HepG2 (cell line): ENCODE measurements around the gene DLX4. TPM values are rescaled to one million over a fixed set of nuclear protein-coding genes. Genes with fewer than 3 reads are reported as not detected.

Experiments
- AFF4 ChIP-seq: sonication (generic); formaldehyde crosslinking; IDR thresholded peaks from 2 replicates; pipeline ENCODE4 v1.4.0; 2020; ENCODE audit warnings: missing genetic modification reagents
- HBP1 ChIP-seq: IDR thresholded peaks from 2 replicates; pipeline ENCODE4 v1.6.1; 2016; ENCODE audit warnings: low read depth, control low read depth
- LCORL ChIP-seq, 2 experiments: fragments of 450-650 bp in 1 of 2; sonication (generic) in 1 of 2; formaldehyde crosslinking in 1 of 2; IDR thresholded peaks; 2 replicates each; pipeline versions ENCODE4 v1.5.0 to v1.6.1; 2017 to 2020; ENCODE audit warnings: antibody characterized with exemption in 1 of 2, missing genetic modification reagents in 1 of 2
- MEIS2 ChIP-seq: sonication (generic); formaldehyde crosslinking; IDR thresholded peaks from 2 replicates; pipeline ENCODE4 v1.9.0; 2021; ENCODE audit warnings: mild to moderate bottlenecking, missing genetic modification reagents
- SNAPC5 ChIP-seq: sonication (generic); formaldehyde crosslinking; IDR thresholded peaks from 2 replicates; pipeline ENCODE4 v1.8.1; 2023; ENCODE audit warnings: mild to moderate bottlenecking, missing genetic modification reagents, borderline replicate concordance
- ZNF337 ChIP-seq: sonication (generic); formaldehyde crosslinking; IDR thresholded peaks from 2 replicates; pipeline ENCODE4 v1.5.1; 2020; ENCODE audit warnings: missing genetic modification reagents, low read depth, mild to moderate bottlenecking, borderline replicate concordance
- polyA plus RNA-seq, 8 experiments: library from polyadenylated mRNA; depleted of rRNA in 3 of 8; stranded (reverse) in 7 of 8; unstranded in 1 of 8; fragments of >200 nt; fragmentation: Illumina TruSeq in 4 of 8; extraction: Trizol in 4 of 8; gene quantifications; 2 replicates each; pipeline versions ENCODE4 v1.2.1 to v1.2.3, GENCODE V29; 2011 to 2016; ENCODE audit warnings: low read depth in 4 of 8, missing spikeins in 1 of 8, mixed read lengths in 1 of 8; ENCODE audit not compliant: insufficient read depth in 1 of 8
- total RNA-seq, 5 experiments: library from RNA; depleted of rRNA; stranded (reverse); fragments of >200 nt; fragmentation: Illumina TruSeq; extraction: Trizol; gene quantifications; 2 replicates each; pipeline ENCODE4 v1.2.3, GENCODE V29; 2016; ENCODE audit warnings: low read depth in 1 of 5
- TF ChIP-seq, protein P1 (sequence below): sonication (generic); formaldehyde crosslinking; IDR thresholded peaks from 2 replicates; pipeline ENCODE4 v1.5.1; 2020; ENCODE audit warnings: missing genetic modification reagents, mild to moderate bottlenecking, borderline replicate concordance
- TF ChIP-seq, protein P2 (sequence below): sonication (generic); formaldehyde crosslinking; IDR thresholded peaks from 2 replicates; pipeline ENCODE4 v1.5.0; 2020; ENCODE audit warnings: mild to moderate bottlenecking, missing genetic modification reagents, borderline replicate concordance
- TF ChIP-seq, protein P3 (sequence below): sonication (generic); formaldehyde crosslinking; IDR thresholded peaks from one replicate; pipeline ENCODE4 v1.5.1; 2020; ENCODE audit warnings: mild to moderate bottlenecking, missing genetic modification reagents; ENCODE audit errors: not compliant biosample characterization

The DLX4 gene
- total and polyA plus RNA-seq, 2 of the 13 experiments (the other 11 are each of a cell fraction or from before 2014, with no cell fraction given) = 0.55 to 2.3 TPM

DNA sequence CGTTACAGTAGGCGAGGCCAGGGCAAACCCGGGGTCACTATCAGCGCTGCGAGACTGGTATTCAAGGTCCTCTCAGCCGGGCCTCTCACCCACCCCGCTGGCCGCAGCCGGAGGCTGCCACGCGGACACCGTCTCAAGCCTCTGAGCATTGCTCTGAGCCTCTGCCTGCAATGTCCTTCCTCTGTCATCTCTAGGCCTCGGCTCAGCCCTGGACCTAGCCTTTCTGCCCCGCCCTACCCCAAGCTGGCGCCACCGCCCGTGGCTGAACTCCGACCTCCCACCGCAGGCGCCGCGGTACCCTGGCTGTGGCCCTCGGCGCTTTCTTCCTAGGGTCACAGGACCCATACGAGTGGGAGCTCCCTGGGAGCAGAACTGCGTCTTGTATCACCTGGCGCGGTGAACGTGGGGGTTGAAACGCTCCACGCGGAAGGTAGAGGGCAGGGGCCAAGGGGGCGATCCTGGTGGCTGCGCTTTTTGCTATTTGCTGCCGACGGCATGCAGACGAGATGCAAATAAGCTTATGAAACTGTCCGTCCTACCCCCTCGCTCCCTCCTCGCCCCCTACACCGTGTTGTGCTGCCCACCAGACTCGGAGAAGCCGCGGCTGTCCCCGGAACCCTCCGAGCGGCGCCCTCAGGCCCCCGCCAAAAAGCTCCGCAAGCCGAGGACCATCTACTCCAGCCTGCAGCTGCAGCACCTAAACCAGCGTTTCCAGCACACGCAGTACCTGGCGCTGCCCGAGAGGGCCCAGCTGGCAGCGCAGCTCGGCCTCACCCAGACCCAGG, 3.7 kb downstream of the DLX4 start (continued):
- no peak for TF ChIP-seq HBP1 (CRISPR knock-in tag)
- TF ChIP-seq LCORL (IDR thresholded peaks at IDR 0.05) = no peak
- 0 out of 2 replicates have a peak, but pooled peaks have one; percentile 24 for TF ChIP-seq LCORL (CRISPR knock-in tag; IDR thresholded peaks at IDR 0.05)
- no peak for TF ChIP-seq SNAPC5
- TF ChIP-seq MEIS2 = 0 out of 2 replicates have a peak, but pooled peaks have one; percentile 19
- TF ChIP-seq, protein P1, sequence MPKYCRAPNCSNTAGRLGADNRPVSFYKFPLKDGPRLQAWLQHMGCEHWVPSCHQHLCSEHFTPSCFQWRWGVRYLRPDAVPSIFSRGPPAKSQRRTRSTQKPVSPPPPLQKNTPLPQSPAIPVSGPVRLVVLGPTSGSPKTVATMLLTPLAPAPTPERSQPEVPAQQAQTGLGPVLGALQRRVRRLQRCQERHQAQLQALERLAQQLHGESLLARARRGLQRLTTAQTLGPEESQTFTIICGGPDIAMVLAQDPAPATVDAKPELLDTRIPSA = no peak
- no peak for TF ChIP-seq ZNF337 (CRISPR knock-in tag)
- TF ChIP-seq, protein P2, sequence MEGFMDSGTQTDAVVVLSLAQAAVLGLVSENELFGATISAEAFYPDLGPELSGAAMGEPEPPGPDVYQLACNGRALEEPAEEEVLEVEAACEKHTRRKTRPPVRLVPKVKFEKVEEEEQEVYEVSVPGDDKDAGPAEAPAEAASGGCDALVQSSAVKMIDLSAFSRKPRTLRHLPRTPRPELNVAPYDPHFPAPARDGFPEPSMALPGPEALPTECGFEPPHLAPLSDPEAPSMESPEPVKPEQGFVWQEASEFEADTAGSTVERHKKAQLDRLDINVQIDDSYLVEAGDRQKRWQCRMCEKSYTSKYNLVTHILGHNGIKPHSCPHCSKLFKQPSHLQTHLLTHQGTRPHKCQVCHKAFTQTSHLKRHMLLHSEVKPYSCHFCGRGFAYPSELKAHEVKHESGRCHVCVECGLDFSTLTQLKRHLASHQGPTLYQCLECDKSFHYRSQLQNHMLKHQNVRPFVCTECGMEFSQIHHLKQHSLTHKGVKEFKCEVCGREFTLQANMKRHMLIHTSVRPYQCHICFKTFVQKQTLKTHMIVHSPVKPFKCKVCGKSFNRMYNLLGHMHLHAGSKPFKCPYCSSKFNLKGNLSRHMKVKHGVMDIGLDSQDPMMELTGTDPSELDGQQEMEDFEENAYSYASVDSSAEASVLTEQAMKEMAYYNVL = no peak
- TF ChIP-seq, protein P3, sequence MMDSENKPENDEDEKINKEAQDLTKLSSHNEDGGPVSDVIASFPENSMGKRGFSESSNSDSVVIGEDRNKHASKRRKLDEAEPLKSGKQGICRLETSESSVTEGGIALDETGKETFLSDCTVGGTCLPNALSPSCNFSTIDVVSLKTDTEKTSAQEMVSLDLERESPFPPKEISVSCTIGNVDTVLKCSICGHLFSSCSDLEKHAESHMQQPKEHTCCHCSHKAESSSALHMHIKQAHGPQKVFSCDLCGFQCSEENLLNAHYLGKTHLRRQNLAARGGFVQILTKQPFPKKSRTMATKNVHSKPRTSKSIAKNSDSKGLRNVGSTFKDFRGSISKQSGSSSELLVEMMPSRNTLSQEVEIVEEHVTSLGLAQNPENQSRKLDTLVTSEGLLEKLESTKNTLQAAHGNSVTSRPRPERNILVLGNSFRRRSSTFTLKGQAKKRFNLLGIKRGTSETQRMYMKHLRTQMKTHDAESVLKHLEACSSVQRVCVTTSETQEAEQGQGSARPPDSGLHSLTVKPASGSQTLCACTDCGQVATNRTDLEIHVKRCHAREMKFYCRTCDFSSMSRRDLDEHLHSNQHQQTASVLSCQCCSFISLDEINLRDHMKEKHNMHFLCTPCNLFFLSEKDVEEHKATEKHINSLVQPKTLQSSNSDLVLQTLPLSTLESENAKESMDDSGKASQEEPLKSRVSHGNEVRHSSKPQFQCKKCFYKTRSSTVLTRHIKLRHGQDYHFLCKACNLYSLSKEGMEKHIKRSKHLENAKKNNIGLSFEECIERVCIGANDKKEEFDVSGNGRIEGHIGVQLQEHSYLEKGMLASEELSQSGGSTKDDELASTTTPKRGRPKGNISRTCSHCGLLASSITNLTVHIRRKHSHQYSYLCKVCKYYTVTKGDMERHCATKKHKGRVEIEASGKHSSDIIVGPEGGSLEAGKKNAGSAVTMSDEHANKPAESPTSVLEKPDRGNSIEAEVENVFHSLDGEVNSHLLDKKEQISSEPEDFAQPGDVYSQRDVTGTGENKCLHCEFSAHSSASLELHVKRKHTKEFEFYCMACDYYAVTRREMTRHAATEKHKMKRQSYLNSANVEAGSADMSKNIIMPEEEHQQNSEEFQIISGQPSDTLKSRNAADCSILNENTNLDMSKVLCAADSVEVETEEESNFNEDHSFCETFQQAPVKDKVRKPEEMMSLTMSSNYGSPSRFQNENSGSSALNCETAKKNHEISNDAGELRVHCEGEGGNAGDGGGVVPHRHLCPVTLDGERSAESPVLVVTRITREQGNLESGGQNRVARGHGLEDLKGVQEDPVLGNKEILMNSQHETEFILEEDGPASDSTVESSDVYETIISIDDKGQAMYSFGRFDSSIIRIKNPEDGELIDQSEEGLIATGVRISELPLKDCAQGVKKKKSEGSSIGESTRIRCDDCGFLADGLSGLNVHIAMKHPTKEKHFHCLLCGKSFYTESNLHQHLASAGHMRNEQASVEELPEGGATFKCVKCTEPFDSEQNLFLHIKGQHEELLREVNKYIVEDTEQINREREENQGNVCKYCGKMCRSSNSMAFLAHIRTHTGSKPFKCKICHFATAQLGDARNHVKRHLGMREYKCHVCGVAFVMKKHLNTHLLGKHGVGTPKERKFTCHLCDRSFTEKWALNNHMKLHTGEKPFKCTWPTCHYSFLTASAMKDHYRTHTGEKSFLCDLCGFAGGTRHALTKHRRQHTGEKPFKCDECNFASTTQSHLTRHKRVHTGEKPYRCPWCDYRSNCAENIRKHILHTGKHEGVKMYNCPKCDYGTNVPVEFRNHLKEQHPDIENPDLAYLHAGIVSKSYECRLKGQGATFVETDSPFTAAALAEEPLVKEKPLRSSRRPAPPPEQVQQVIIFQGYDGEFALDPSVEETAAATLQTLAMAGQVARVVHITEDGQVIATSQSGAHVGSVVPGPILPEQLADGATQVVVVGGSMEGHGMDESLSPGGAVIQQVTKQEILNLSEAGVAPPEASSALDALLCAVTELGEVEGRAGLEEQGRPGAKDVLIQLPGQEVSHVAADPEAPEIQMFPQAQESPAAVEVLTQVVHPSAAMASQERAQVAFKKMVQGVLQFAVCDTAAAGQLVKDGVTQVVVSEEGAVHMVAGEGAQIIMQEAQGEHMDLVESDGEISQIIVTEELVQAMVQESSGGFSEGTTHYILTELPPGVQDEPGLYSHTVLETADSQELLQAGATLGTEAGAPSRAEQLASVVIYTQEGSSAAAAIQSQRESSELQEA (CRISPR knock-in tag) = no peak
- TF ChIP-seq AFF4 (CRISPR knock-in tag) = no peak
